ENCODE measurements around the gene OR1D5.

- TF ChIP-seq GATA3 (IDR thresholded peaks at IDR 0.05; ENCODE audit: low read depth, low read length) (no peak), GATA2 (IDR thresholded peaks at IDR 0.05; ENCODE audit: low read depth, low read length) (no peak)
Observed at GRCh38 chr17:3027786-3028532, 35.4 kb downstream of the OR1D5 start.

Data from SH-SY5Y (cell line).